ENCODE measurements around the gene WWOX. TPM values are rescaled to one million over a fixed set of nuclear protein-coding genes. Genes with fewer than 3 reads are reported as not detected.

WWOX gene
- total RNA-seq, 4 donors from 2014 or later = 12.9 to 53.5 (median 25.6) TPM

GRCh38 chr16:78990309-78990701 is 890.9 kb downstream of the WWOX start:
- TF ChIP-seq, protein P1, sequence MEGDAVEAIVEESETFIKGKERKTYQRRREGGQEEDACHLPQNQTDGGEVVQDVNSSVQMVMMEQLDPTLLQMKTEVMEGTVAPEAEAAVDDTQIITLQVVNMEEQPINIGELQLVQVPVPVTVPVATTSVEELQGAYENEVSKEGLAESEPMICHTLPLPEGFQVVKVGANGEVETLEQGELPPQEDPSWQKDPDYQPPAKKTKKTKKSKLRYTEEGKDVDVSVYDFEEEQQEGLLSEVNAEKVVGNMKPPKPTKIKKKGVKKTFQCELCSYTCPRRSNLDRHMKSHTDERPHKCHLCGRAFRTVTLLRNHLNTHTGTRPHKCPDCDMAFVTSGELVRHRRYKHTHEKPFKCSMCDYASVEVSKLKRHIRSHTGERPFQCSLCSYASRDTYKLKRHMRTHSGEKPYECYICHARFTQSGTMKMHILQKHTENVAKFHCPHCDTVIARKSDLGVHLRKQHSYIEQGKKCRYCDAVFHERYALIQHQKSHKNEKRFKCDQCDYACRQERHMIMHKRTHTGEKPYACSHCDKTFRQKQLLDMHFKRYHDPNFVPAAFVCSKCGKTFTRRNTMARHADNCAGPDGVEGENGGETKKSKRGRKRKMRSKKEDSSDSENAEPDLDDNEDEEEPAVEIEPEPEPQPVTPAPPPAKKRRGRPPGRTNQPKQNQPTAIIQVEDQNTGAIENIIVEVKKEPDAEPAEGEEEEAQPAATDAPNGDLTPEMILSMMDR (IDR thresholded peaks at IDR 0.05) = no peak
- TF ChIP-seq POLR2AphosphoS5 (IDR thresholded peaks at IDR 0.05) = no peak
- no peak for TF ChIP-seq POLR2A (IDR thresholded peaks at IDR 0.05)
- no peak for TF ChIP-seq EP300 (IDR thresholded peaks at IDR 0.05)
- peaks cover 0 to 8% (median 0%) of the 10 kb centered on the region in 3 donors for H3K4me1 ChIP-seq
- H3K27ac ChIP-seq = no peak overlapping the region
- no peak overlapping the region for H3K4me3 ChIP-seq
- no peaks in the 10 kb centered on the region for H3K9me3 ChIP-seq
- no peaks in the 10 kb centered on the region for H3K27me3 ChIP-seq
- no peaks in the 10 kb centered on the region for H3K36me3 ChIP-seq
- ATAC-seq = no peak
- 54% methylated on average over 2 of the region's 5 CpGs; no CpG with 5 or more reads in 1 of the 2 donors for WGBS, 2 donors (ENCODE audit: low coverage in 1 of 2)

GRCh38 chr16:78992001-78992400 is 892.5 kb downstream of the WWOX start:
- 75% methylated on average over 4 of the region's 6 CpGs; no CpG with 5 or more reads in 1 of the 2 donors for WGBS, 2 donors (ENCODE audit: low coverage in 1 of 2)
- Histone ChIP-seq H3K36me3 (no peaks in the 10 kb centered on the region), H3K9me3 (no peaks in the 10 kb centered on the region), H3K4me3 (no peak overlapping the region), H3K4me1 (peaks cover 0 to 8% (median 0%) of the 10 kb centered on the region in 3 donors), H3K27ac (no peak overlapping the region), H3K27me3 (no peaks in the 10 kb centered on the region)
- no peak for ATAC-seq
- TF ChIP-seq POLR2AphosphoS5 (IDR thresholded peaks at IDR 0.05) = no peak
- no peak for TF ChIP-seq POLR2A (IDR thresholded peaks at IDR 0.05)
- TF ChIP-seq EP300 (IDR thresholded peaks at IDR 0.05) = no peak
- TF ChIP-seq, protein P1 (IDR thresholded peaks at IDR 0.05) = no peak

DNA sequence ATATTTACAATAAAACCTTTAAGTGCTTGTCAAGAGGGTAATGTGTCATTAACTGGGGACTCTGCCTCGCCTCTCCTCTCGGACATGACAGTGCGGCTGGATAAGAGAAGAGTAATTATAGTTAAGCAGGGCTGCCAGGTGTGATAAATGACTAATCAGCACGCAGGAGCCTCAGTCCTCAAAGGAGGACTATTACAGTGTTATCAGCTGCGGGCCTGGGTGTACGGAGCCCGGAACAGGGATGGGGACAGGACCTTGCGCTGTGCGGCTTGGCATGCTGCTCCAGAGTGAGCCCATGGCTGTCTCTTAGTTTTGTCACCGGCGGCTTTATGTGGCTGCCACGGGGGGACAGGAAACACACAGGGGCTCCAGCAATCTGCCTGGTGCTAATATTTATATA is 893.9 kb downstream of the WWOX start:
- Histone ChIP-seq H3K36me3 (no peaks in the 10 kb centered on the region), H3K27me3 (no peaks in the 10 kb centered on the region), H3K4me1 (peaks cover 0 to 8% (median 0%) of the 10 kb centered on the region in 3 donors), H3K9me3 (no peaks in the 10 kb centered on the region), H3K27ac (no peak overlapping the region), H3K4me3 (no peak overlapping the region)
- ATAC-seq = no peak
- TF ChIP-seq EP300 (IDR thresholded peaks at IDR 0.05) = no peak
- no peak for TF ChIP-seq POLR2A (IDR thresholded peaks at IDR 0.05)
- TF ChIP-seq POLR2AphosphoS5 (IDR thresholded peaks at IDR 0.05) = no peak
- TF ChIP-seq, protein P1 (IDR thresholded peaks at IDR 0.05) = no peak
- WGBS, 2 donors (ENCODE audit: low coverage in 1 of 2) = 67 to 89% methylated on average over 3 to 7 of the region's 12 CpGs

- ATAC-seq = no peak
- TF ChIP-seq EP300 (IDR thresholded peaks at IDR 0.05) = no peak
- TF ChIP-seq POLR2A (IDR thresholded peaks at IDR 0.05) = no peak
- TF ChIP-seq, protein P1 (IDR thresholded peaks at IDR 0.05) = no peak
- TF ChIP-seq POLR2AphosphoS5 (IDR thresholded peaks at IDR 0.05) = no peak
- H3K36me3 ChIP-seq = no peaks in the 10 kb centered on the region
- H3K27me3 ChIP-seq = no peaks in the 10 kb centered on the region
- 79 to 89% methylated on average over 14 to 15 of the region's 15 CpGs for WGBS, 2 donors (ENCODE audit: low coverage in 1 of 2)
- peaks cover 0 to 8% (median 0%) of the 10 kb centered on the region in 3 donors for H3K4me1 ChIP-seq
- no peak overlapping the region for H3K27ac ChIP-seq
- H3K4me3 ChIP-seq = no peak overlapping the region
- H3K9me3 ChIP-seq = no peaks in the 10 kb centered on the region
Measured at GRCh38 chr16:78994135-78994745, 894.8 kb downstream of the WWOX start.

DNA sequence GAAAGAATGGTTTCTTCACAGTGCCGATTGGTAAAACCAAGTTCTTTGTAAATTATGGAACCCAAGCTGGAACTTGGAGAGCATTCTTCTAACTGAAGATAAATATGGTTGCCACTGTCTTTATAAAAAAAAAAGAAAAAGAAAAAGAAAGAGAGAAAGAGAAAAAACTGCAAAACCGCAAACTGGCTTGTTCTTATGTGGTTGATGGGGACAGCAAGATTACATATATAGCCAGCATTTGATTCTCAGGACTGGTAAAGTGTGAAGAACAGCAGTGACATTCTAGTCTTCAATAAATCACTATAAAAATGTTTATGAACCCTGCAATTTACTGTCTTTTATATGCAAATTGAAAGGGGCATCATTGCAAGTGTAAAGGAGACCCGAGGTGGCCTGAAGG is 896.0 kb downstream of the WWOX start:
- no peak overlapping the region for H3K4me3 ChIP-seq
- ATAC-seq = no peak
- 80 to 84% methylated on average over 2 to 3 of the region's 3 CpGs for WGBS, 2 donors (ENCODE audit: low coverage in 1 of 2)
- H3K9me3 ChIP-seq = no peaks in the 10 kb centered on the region
- no peaks in the 10 kb centered on the region for H3K27me3 ChIP-seq
- H3K36me3 ChIP-seq = no peaks in the 10 kb centered on the region
- peaks cover 0 to 4% (median 0%) of the 10 kb centered on the region in 3 donors for H3K4me1 ChIP-seq
- no peak overlapping the region for H3K27ac ChIP-seq
- TF ChIP-seq EP300 (IDR thresholded peaks at IDR 0.05) = no peak
- TF ChIP-seq, protein P1 (IDR thresholded peaks at IDR 0.05) = no peak
- TF ChIP-seq POLR2A (IDR thresholded peaks at IDR 0.05) = no peak
- no peak for TF ChIP-seq POLR2AphosphoS5 (IDR thresholded peaks at IDR 0.05)

All from gastroesophageal sphincter (tissue), 4 donors.